Neural cell (in vitro differentiated cells): ENCODE data around the gene FRMD4A. TPM values are rescaled to one million over a fixed set of nuclear protein-coding genes. Genes with fewer than 3 reads are reported as not detected.

Source experiments
- H2AFZ ChIP-seq: fragments of 200-600, 300-800 bp; sonication (generic), shearing (Covaris generic); 2 replicates; pipeline ENCODE4 v1.6.0; 2014; ENCODE audit warnings: low read depth, mild to moderate bottlenecking, antibody characterized with exemption, low read length, moderate library complexity
- H3F3A ChIP-seq: fragments of 200-600 bp; shearing (Covaris generic); 2 replicates; pipeline ENCODE4 v1.6.1; 2016; ENCODE audit warnings: mild to moderate bottlenecking, moderate library complexity, mixed read lengths, antibody characterized with exemption, low read length; ENCODE audit not compliant: insufficient read depth, poor library complexity, severe bottlenecking
- H3K27ac ChIP-seq: fragments of 200-600, 300-800 bp; sonication (generic), shearing (Covaris generic); 2 replicates; pipeline ENCODE4 v1.5.1; 2014; ENCODE audit warnings: mild to moderate bottlenecking, low read length, moderate library complexity
- H3K27me3 ChIP-seq: fragments of 300-800, 200-600 bp; sonication (generic), shearing (Covaris generic); 2 replicates; pipeline ENCODE4 v1.6.0; 2014; ENCODE audit warnings: mild to moderate bottlenecking, low read depth, low read length, moderate library complexity; ENCODE audit not compliant: insufficient read depth
- H3K36me3 ChIP-seq: fragments of 300-800, 200-600 bp; sonication (generic), shearing (Covaris generic); 2 replicates; pipeline ENCODE4 v1.5.1; 2014; ENCODE audit warnings: mild to moderate bottlenecking, antibody characterized with exemption, low read length, moderate library complexity; ENCODE audit not compliant: insufficient read depth
- H3K4me2 ChIP-seq: fragments of 300-800, 200-600 bp; sonication (generic), shearing (Covaris generic); 2 replicates; pipeline ENCODE4 v1.6.0; 2014; ENCODE audit warnings: mild to moderate bottlenecking, low read length
- H3K4me3 ChIP-seq: fragments of 300-800, 200-600 bp; sonication (generic), shearing (Covaris generic); 2 replicates; pipeline ENCODE4 v1.5.1; 2014; ENCODE audit warnings: mild to moderate bottlenecking, low read length, moderate library complexity
- H3K79me2 ChIP-seq: fragments of 200-600 bp; shearing (Covaris generic); replicated peaks from 2 replicates; pipeline ENCODE4 v1.6.0; 2014; ENCODE audit warnings: mild to moderate bottlenecking, low read length, moderate library complexity; ENCODE audit not compliant: insufficient read depth
- H3K9ac ChIP-seq: fragments of 300-800, 200-600 bp; sonication (generic), shearing (Covaris generic); 2 replicates; pipeline ENCODE4 v1.6.1; 2016; ENCODE audit warnings: mild to moderate bottlenecking, low read length, mixed read lengths
- H3K9me2 ChIP-seq: fragments of 200-600 bp; shearing (Covaris generic); 2 replicates; pipeline ENCODE4 v1.6.1; 2016; ENCODE audit warnings: mild to moderate bottlenecking, low read length, mixed read lengths; ENCODE audit not compliant: insufficient read depth
- H3K9me3 ChIP-seq: fragments of 200-600, 300-800 bp; sonication (generic), shearing (Covaris generic); 2 replicates; pipeline ENCODE4 v1.6.1; 2016; ENCODE audit warnings: mild to moderate bottlenecking, mixed run types, low read length, moderate library complexity, mixed read lengths
- H4K20me1 ChIP-seq: fragments of 200-600 bp; shearing (Covaris generic); 2 replicates; pipeline ENCODE4 v1.6.1; 2016; ENCODE audit warnings: mild to moderate bottlenecking, mixed run types; ENCODE audit not compliant: insufficient read depth
- CTCF ChIP-seq: fragments of 450-650 bp; IDR thresholded peaks from 2 replicates; pipeline ENCODE4 v1.5.1; 2014; ENCODE audit warnings: antibody characterized with exemption, mild to moderate bottlenecking, moderate library complexity; ENCODE audit not compliant: poor library complexity, severe bottlenecking
- EP300 ChIP-seq: fragments of 450-650 bp; conservative IDR thresholded peaks from 2 replicates; pipeline ENCODE4 v1.6.1; 2014; ENCODE audit warnings: antibody characterized with exemption, mild to moderate bottlenecking, moderate library complexity; ENCODE audit not compliant: poor library complexity, severe bottlenecking
- EZH2 ChIP-seq: fragments of 200-600, 300-800 bp; shearing (Covaris generic), sonication (generic); IDR thresholded peaks from 2 replicates; pipeline ENCODE4 v1.6.1; 2014; ENCODE audit warnings: antibody characterized with exemption, low read length, borderline replicate concordance, mild to moderate bottlenecking; ENCODE audit not compliant: insufficient read depth, poor library complexity, severe bottlenecking
- MXI1 ChIP-seq: fragments of 450-650 bp; conservative IDR thresholded peaks from 2 replicates; pipeline ENCODE4 v1.6.1; 2014; ENCODE audit warnings: antibody characterized with exemption, mild to moderate bottlenecking; ENCODE audit not compliant: poor library complexity, severe bottlenecking
- POLR2AphosphoS5 ChIP-seq: IDR thresholded peaks from 2 replicates; pipeline ENCODE4 v1.6.1; 2012
- RAD21 ChIP-seq: fragments of 450-650 bp; conservative IDR thresholded peaks from 2 replicates; pipeline ENCODE4 v1.6.1; 2014; ENCODE audit warnings: antibody characterized with exemption, mild to moderate bottlenecking, moderate library complexity
- REST ChIP-seq: IDR thresholded peaks from 2 replicates; pipeline ENCODE4 v1.6.1; 2012; ENCODE audit warnings: borderline replicate concordance
- SMC3 ChIP-seq: fragments of 450-650 bp; conservative IDR thresholded peaks from 2 replicates; pipeline ENCODE4 v1.6.1; 2014; ENCODE audit warnings: antibody characterized with exemption, mild to moderate bottlenecking, moderate library complexity; ENCODE audit not compliant: poor library complexity
- TAF1 ChIP-seq: IDR thresholded peaks from 2 replicates; pipeline ENCODE4 v1.6.1; 2012; ENCODE audit warnings: low read depth
- polyA plus RNA-seq: library from polyadenylated mRNA; depleted of rRNA; stranded (reverse); fragments of >200 nt; gene quantifications from 2 replicates; pipeline ENCODE4 v1.2.3, GENCODE V29; 2014

Gene FRMD4A
- polyA plus RNA-seq, 1 donor from 2014 or later: 36.5 TPM

- H3K9me3 ChIP-seq: no peaks in the 10 kb centered on the region
- no peaks in the 10 kb centered on the region for H3K27me3 ChIP-seq
- H3F3A ChIP-seq: no peaks in the 10 kb centered on the region
- no peak overlapping the region for H2AFZ ChIP-seq
- H3K4me2 ChIP-seq: no peak overlapping the region
- no peaks in the 10 kb centered on the region for H3K9me2 ChIP-seq
- TF ChIP-seq REST: no peak
- TF ChIP-seq CTCF: no peak
- TF ChIP-seq RAD21: no peak
- no peak for TF ChIP-seq POLR2AphosphoS5
- TF ChIP-seq MXI1: no peak
- no peak for TF ChIP-seq EP300
- TF ChIP-seq TAF1: no peak
- TF ChIP-seq SMC3: no peak
- TF ChIP-seq EZH2: no peak
- no peak overlapping the region for H3K27ac ChIP-seq
- H3K4me3 ChIP-seq: no peak overlapping the region
- no peak overlapping the region for H3K9ac ChIP-seq
- H4K20me1 ChIP-seq: no peaks in the 10 kb centered on the region
- H3K79me2 ChIP-seq: no peaks in the 10 kb centered on the region
- no peaks in the 10 kb centered on the region for H3K36me3 ChIP-seq
These were observed 313.3 kb downstream of the FRMD4A start for GRCh38 chr10:14017467-14017866.

- H3F3A ChIP-seq: no peaks in the 10 kb centered on the region
- no peak for TF ChIP-seq POLR2AphosphoS5
- no peak for TF ChIP-seq TAF1
- no peak for TF ChIP-seq REST
- TF ChIP-seq EP300: no peak
- TF ChIP-seq SMC3: no peak
- TF ChIP-seq EZH2: no peak
- no peak for TF ChIP-seq RAD21
- no peak for TF ChIP-seq CTCF
- no peak for TF ChIP-seq MXI1
- no peaks in the 10 kb centered on the region for H3K79me2 ChIP-seq
- no peak overlapping the region for H3K4me3 ChIP-seq
- H3K27me3 ChIP-seq: no peaks in the 10 kb centered on the region
- no peaks in the 10 kb centered on the region for H3K36me3 ChIP-seq
- H3K9me2 ChIP-seq: no peaks in the 10 kb centered on the region
- H3K4me2 ChIP-seq: no peak overlapping the region
- no peak overlapping the region for H2AFZ ChIP-seq
- no peaks in the 10 kb centered on the region for H3K9me3 ChIP-seq
- H3K27ac ChIP-seq: no peak overlapping the region
- no peaks in the 10 kb centered on the region for H4K20me1 ChIP-seq
- no peak overlapping the region for H3K9ac ChIP-seq
These were observed 313.8 kb downstream of the FRMD4A start for GRCh38 chr10:14016931-14017333.
